Osteoblast (primary cell): Measurements from ENCODE around the gene TRIM52. TPM values are rescaled to one million over a fixed set of nuclear protein-coding genes. Genes with fewer than 3 reads are reported as not detected.
"Not testable (repeated sequence)": the region's sequence is repeated elsewhere in the genome, so short reads cannot be mapped to it uniquely, and the experiment has no call there.

Experiments
- DNase-seq: peaks from one replicate; pipeline ENCODE4 v3.0.0; 2011; ENCODE audit warnings: low spot score, mixed read lengths; ENCODE audit not compliant: insufficient read length; ENCODE audit errors: missing footprints
- H2AFZ ChIP-seq: 2 replicates; pipeline ENCODE4 v1.6.0; 2011; ENCODE audit warnings: mild to moderate bottlenecking, low read length
- H3K27ac ChIP-seq: 2 replicates; pipeline ENCODE4 v1.5.1; 2011; ENCODE audit warnings: mild to moderate bottlenecking, low read depth, low read length, moderate library complexity
- H3K27me3 ChIP-seq: 2 replicates; pipeline ENCODE4 v1.6.0; 2012; ENCODE audit warnings: mild to moderate bottlenecking, control low read depth, inconsistent platforms, low read length, moderate library complexity; ENCODE audit not compliant: insufficient read depth
- H3K36me3 ChIP-seq: 2 replicates; pipeline ENCODE4 v1.5.1; 2011; ENCODE audit warnings: mild to moderate bottlenecking, low read length, control low read depth, moderate library complexity; ENCODE audit not compliant: insufficient read depth
- H3K4me1 ChIP-seq: 2 replicates; pipeline ENCODE4 v1.5.1; 2011; ENCODE audit warnings: mild to moderate bottlenecking, low read length, control low read depth, moderate library complexity; ENCODE audit not compliant: insufficient read depth
- H3K4me2 ChIP-seq: 2 replicates; pipeline ENCODE4 v1.6.0; 2011; ENCODE audit warnings: mild to moderate bottlenecking, low read length; ENCODE audit not compliant: insufficient read depth
- H3K4me3 ChIP-seq: fragments of 200-600 bp; sonication (generic); 3 replicates; pipeline ENCODE4 v1.5.1; 2012; ENCODE audit warnings: mild to moderate bottlenecking, low read length, inconsistent platforms; ENCODE audit not compliant: insufficient read depth
- H3K79me2 ChIP-seq: 2 replicates; pipeline ENCODE4 v1.6.0; 2012; ENCODE audit warnings: mild to moderate bottlenecking, low read length, control low read depth, inconsistent platforms; ENCODE audit not compliant: insufficient read depth
- H3K9me3 ChIP-seq: 2 replicates; pipeline ENCODE4 v1.5.1; 2011; ENCODE audit warnings: low read depth, low read length, control low read depth
- H4K20me1 ChIP-seq: 2 replicates; pipeline ENCODE4 v1.6.0; 2012; ENCODE audit warnings: mild to moderate bottlenecking, low read length, control low read depth; ENCODE audit not compliant: insufficient read depth
- CTCF ChIP-seq: IDR thresholded peaks from 2 replicates; pipeline ENCODE4 v1.5.1; 2011; ENCODE audit warnings: mild to moderate bottlenecking, low read depth, low read length, moderate library complexity; ENCODE audit errors: extremely low read depth
- total RNA-seq: library from RNA; depleted of rRNA; stranded (reverse); fragments of >200 nt; gene quantifications from 2 replicates; pipeline ENCODE4 v1.2.3, GENCODE V29; 2012

TRIM52 gene
- 6.8 and 7.2 TPM in 2 replicates for total RNA-seq

GRCh38 chr5:181260720-181261319 is at the start of gene TRIM52:
Gene TRIM52 (minus strand): TSS chr5:181261143. CDS start chr5:181260813, 330 bp downstream.
- TF ChIP-seq CTCF: no peak
- peak; percentile 95 for DNase-seq
- peak within 1 kb of the TSS; percentile 99 for H3K4me2 ChIP-seq
- H3K79me2 ChIP-seq: peaks cover 68% of the 10 kb centered on the region
- H3K9me3 ChIP-seq: no peaks in the 10 kb centered on the region
- H2AFZ ChIP-seq: peak within 1 kb of the TSS; percentile 77
- H3K4me3 ChIP-seq: peak within 1 kb of the TSS; percentile 98
- H3K27me3 ChIP-seq: no peaks in the 10 kb centered on the region
- H3K27ac ChIP-seq: peak within 1 kb of the TSS; percentile 97
- peaks cover 20% of the 10 kb centered on the region for H3K4me1 ChIP-seq
- peaks cover 2% of the 10 kb centered on the region for H3K36me3 ChIP-seq
- H4K20me1 ChIP-seq: peaks cover 42% of the 10 kb centered on the region

GRCh38 chr5:181287331-181287730 is 26.4 kb upstream of the TRIM52 start:
- H3K36me3 ChIP-seq, H3K4me1 ChIP-seq, H3K27me3 ChIP-seq, H3K4me3 ChIP-seq, H3K4me2 ChIP-seq, H3K9me3 ChIP-seq, H3K79me2 ChIP-seq, H4K20me1 ChIP-seq, DNase-seq, H2AFZ ChIP-seq, H3K27ac ChIP-seq: not testable (repeated sequence)

GRCh38 chr5:181285962-181286705 is 25.2 kb upstream of the TRIM52 start:
- not testable (repeated sequence) for H4K20me1 ChIP-seq, H3K4me1 ChIP-seq, DNase-seq

GRCh38 chr5:181283841-181284755 is 23.2 kb upstream of the TRIM52 start:
- TF ChIP-seq CTCF: peak; percentile 26
- H3K79me2 ChIP-seq, H3K4me3 ChIP-seq, H2AFZ ChIP-seq, H3K27ac ChIP-seq, H3K4me1 ChIP-seq, H4K20me1 ChIP-seq, H3K9me3 ChIP-seq, DNase-seq, H3K27me3 ChIP-seq, H3K4me2 ChIP-seq, H3K36me3 ChIP-seq: not testable (repeated sequence)

More at GRCh38 chr5:181285962-181286705, 25.2 kb upstream of the TRIM52 start:
- not testable (repeated sequence) for H3K4me3 ChIP-seq, H3K27me3 ChIP-seq, H3K36me3 ChIP-seq, H3K4me2 ChIP-seq, H3K9me3 ChIP-seq, H3K79me2 ChIP-seq, H3K27ac ChIP-seq, H2AFZ ChIP-seq
